Activated CD4-positive, alpha-beta T cell treated with anti-CD3 and anti-CD28 coated beads for 24 hours (primary cell): Measurements from ENCODE around the gene NFIA.
"Not testable (repeated sequence)": the region's sequence is repeated elsewhere in the genome, so short reads cannot be mapped to it uniquely, and the experiment has no call there.

Source experiments
- DNase-seq, 2 donors: peaks; one replicate each; pipeline ENCODE4 v3.0.0-alpha.2; 2020; ENCODE audit warnings: low read depth in 2 of 2

The NFIA gene

DNA sequence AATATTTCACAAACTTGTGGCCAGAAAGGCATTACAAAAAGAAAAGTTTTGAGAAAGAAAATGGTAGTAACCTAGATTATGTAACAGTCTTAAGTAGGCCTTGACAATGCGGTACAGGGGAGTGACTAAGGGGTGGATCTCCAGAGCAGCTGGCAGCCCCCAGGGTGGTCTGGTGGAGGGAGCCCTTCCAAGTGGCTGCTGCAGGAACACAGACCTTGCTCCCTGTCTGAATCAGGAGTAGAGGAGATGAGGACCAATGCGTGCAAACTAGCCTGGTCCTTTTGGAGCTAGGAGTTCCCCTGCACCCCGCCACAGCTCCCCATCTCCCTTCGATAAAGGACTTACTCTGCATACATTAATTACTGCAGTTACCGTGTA is 189.0 kb downstream of the NFIA start:
- DNase-seq = no peak

GRCh38 chr1:61273167-61273705 is 190.9 kb downstream of the NFIA start:
- no peak for DNase-seq

DNA sequence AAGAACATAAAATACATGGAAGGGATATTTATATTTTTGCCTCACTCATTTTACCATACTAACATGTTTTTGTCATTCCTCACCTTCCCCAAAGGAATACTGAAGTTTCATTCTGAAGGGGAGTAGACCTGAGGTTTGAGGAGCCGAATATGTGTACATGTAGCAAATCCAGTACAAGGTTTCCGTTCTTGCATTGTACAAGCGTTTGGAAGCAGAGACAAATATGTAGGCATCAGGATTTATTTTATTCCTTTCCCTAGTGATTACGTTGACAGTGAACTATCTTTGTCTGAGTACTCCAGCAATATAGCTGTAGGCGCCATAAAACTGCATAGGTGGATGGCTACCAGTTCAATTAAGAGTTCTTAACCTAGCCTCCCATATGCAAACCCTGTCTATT is 191.5 kb downstream of the NFIA start:
- DNase-seq = no peak

GRCh38 chr1:61274939-61275338 is 192.6 kb downstream of the NFIA start:
- DNase-seq = no peak

- no peak for DNase-seq
Measured at GRCh38 chr1:61276246-61276645, 193.9 kb downstream of the NFIA start.

DNA sequence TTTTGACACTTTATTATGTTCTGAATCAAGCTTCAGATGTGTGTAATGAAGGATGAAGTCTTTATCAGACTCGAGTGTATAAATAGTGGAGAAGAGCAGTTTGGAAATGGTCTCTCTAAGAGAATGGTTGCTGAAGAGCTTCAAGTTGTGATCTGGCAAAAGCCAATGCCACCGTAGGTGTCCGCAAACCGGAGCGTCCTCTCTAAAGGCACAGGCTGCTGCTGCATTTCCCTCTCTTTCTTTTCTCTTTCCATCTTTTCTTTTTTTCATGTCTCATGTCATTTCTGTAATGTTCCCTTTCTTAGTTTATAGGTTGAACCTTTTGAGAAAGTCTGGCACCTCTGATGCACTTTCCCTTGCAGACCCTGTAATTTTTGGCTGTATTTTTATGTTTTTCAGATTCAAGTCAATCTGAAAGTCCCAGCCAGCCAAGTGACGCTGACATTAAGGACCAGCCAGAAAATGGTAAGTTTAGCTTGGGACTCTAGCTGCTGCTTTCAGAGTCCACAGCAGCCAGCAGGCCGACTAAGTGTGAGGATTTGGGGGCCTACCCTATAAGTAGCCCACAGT is 194.8 kb downstream of the NFIA start:
- DNase-seq = no peak

GRCh38 chr1:61278503-61278902 is 196.1 kb downstream of the NFIA start:
- DNase-seq = not testable (repeated sequence)

GRCh38 chr1:61278966-61279365 is 196.6 kb downstream of the NFIA start:
- DNase-seq = no peak

GRCh38 chr1:61279570-61279969 is 197.2 kb downstream of the NFIA start:
- no peak for DNase-seq

DNA sequence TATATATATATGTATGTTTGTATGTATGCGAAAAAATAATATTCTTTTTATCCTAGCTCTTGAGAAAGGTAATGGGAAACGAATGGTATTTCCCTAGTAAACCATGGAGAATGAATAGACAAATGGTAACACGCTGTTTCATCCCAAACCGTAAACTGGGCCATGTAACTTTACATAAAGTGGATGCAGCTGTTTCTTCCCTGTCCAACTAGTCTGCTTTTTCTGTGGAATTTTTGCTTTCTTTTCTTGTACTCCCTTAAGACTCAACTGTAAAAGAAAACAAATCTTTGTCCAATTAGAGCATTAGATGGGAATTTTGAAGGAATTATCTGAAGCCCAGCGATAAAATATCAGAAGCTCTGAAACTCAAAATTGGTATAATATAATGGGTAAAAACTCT is 198.1 kb downstream of the NFIA start:
- DNase-seq = no peak

GRCh38 chr1:61282387-61282786 is 200.0 kb downstream of the NFIA start:
- no peak for DNase-seq

DNA sequence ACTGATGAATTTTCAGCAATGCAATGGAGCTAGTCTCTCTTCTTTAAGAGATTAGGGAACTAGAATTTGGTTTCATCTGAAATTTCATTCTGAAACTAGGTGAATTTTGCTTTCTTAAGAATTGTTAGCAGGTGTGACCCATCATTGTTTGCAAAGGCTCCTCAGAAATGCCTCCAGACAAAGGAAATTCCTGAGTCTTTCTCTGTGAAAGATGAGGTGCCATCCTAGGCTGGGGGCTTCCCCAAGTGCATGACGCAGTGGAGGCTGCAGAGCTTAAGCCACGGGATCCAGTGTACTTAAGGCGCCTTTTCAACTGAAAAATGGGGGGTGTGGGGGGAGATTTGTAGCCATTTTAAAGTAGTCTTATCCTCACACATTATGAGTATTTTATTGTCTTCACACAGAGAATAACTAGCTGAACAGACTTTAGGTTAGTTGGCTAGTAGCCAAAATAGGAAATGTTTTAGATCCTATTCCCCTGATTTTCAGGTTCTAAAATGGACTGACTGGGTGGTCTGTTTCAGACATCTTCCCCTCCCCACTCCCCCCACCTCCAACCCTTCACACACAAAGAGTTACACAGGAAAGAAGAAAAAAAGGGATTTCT is 202.0 kb downstream of the NFIA start:
- DNase-seq = no peak

DNA sequence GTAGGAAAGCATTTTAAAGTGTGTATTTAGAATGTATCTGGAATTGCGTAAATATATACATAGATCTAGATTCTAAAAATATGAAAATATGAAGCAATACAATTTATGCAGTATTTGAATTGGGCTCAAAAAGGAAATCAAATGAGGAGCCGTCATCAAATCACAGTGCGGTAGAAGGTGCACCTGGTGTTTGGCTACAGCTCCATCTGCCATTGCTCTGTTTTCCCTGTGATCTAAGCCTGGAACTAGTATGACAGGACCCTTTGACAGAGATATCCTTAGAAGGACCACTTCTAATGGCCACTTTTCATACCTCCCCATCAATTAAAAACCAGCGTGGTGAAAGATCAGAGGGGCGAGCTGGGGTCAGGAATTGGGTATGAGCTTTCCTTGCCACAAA is 202.6 kb downstream of the NFIA start:
- DNase-seq = no peak

DNA sequence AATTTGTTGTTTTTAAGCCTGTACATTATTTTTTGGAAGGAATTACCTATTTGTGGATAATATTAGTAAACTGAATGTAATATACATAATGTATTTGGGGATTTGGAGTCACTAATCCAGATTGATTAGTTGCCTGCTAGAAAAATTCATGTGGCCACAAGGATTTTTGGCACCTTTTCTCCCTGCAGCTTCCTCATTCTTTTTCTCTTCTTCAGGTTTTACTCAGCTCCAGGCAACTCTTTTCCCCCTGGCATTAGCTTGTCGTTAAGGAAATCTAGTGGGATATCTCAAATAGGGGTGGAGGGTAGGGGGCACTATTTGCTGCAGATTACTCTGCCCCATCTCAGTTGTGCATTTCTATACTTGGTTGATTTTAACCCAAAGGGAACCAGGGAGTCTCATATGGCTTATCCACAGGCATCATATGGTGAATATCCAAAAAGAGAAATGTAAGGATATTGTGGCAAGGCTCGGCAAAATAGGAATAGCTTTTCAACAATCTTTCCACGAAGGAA is 203.1 kb downstream of the NFIA start:
- DNase-seq = no peak

GRCh38 chr1:61287014-61287413 is 204.7 kb downstream of the NFIA start:
- DNase-seq = no peak

- no peak for DNase-seq
Measured at GRCh38 chr1:61287734-61288133, 205.4 kb downstream of the NFIA start.

- no peak for DNase-seq
Measured at GRCh38 chr1:61289232-61290098, 207.1 kb downstream of the NFIA start.

GRCh38 chr1:61290525-61290924 is 208.2 kb downstream of the NFIA start:
- DNase-seq = no peak

DNA sequence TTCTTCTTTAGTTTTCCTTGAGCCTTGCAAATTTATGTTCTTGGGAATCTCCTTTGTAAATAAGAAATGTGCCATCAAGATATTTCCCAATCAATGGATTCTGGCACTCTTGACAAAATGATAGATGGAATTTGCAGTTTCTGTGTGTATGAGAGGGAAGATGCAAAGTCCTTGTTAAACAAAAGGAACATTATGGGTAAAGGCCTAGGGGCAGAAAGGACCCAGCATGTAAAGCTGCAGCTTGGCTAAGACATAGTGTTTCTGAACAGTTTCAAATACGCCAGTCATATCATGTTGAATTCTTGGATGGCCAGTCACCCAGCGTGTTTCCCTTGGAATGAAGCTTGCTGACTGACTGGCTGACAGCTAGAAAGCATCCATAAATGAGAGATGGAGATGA is 210.8 kb downstream of the NFIA start:
- no peak for DNase-seq

GRCh38 chr1:61293986-61294504 is 211.7 kb downstream of the NFIA start:
- no peak for DNase-seq

- no peak for DNase-seq
Measured at GRCh38 chr1:61294930-61295329, 212.6 kb downstream of the NFIA start.

DNA sequence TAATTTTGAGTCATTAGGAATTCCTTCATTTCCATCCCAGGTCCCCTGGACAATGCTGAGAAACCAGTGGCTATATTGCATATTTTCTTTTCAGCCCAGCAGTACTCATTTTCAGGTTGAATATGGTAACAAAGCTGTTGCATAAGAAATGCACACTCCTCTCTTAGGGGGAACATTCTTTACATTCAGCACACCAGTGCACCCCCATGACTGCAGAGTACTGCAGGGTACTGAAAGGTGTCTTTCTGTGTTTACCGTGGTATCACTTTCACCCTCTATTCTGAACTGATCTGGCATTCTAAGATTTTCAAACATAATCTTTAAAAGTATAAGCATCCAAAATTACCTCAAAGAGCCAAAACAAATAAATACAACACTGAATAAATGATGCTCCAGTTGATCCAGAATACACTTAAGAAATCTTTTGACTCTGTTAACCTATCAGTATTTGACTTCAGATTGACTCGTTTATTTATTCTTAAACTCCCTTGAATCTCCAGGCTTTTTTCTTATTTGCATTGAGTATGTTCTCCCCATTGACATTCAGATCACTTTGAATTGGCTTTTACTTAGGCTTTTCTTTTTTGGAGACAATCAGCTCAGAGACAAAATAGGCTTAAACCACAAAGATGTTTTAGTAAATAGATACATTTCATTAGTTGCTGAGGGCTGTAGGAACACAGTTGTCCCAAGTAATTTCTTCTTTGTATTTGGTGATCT is 213.6 kb downstream of the NFIA start:
- no peak for DNase-seq
